ENCODE data around the gene PROX2.

The PROX2 gene, protein sequence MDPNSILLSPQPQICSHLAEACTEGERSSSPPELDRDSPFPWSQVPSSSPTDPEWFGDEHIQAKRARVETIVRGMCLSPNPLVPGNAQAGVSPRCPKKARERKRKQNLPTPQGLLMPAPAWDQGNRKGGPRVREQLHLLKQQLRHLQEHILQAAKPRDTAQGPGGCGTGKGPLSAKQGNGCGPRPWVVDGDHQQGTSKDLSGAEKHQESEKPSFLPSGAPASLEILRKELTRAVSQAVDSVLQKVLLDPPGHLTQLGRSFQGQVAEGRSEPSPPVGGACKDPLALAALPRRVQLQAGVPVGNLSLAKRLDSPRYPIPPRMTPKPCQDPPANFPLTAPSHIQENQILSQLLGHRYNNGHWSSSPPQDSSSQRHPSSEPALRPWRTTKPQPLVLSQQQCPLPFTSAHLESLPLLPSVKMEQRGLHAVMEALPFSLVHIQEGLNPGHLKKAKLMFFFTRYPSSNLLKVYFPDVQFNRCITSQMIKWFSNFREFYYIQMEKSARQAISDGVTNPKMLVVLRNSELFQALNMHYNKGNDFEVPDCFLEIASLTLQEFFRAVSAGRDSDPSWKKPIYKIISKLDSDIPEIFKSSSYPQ

DNA sequence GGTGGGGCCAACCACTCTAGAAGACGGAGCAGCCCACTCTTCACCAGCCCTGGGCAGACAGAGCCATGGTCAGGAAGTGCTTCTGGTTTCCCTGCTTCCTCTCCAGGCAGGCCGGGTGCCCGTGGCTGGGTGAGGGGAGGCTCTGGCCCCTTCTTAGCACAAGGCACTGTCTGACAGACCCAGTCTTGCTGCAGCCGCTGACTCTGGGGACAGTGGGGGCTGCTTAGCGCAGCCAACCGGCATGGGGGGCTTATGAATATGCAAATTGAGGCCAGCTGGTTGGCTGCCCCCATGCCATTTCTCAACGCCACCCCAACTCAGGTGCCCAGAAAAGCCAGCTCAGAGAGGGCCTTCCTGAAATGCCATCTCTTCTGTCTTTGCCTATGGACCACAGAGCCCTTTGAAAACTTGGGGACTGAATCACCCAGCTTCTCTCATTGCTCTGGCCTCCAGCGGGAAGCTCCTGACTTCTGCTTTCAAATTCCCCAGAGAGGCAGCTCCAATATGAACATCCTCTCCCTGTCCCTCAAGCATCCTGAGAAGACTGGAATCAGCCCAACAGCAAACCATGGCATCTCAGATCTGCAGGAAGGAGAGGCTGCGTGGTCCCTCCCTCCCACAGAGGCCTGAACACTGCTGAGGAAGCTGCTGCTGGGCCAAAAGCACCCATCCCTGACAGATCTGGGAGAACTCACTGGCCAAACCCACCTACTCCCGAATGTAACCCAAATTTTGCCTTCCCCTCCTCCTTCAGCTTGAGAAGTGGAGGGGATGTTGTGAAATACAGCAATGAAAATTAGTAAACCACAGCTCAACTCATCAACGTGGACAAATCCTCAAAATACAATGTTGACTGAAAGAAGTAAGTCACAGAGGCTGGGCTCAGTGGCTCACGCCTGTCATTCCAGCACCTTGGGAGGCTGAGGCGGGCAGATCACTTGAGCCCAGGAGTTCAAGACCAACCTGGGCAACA is at the start of gene PROX2:
TSS of gene PROX2 (minus strand) at position 205 of the 973 bp plus-strand sequence. CDS start 12,311 bp downstream, outside the sequence.
- Histone ChIP-seq H3K27me3 (ENCODE audit: control insufficient read depth in 1 of 2, insufficient read depth in 2 of 2, low read length in 2 of 2) (no peaks in the 10 kb centered on the region), H3K9ac (ENCODE audit: low read length) (no peak within 1 kb of the TSS), H3K36me3 (ENCODE audit: insufficient read depth, low read length) (no peaks in the 10 kb centered on the region), H3K4me1 (ENCODE audit: insufficient read depth, low read length) (peaks cover 4% of the 10 kb centered on the region), H3K27ac (ENCODE audit: low read depth, low read length) (no peak within 1 kb of the TSS), H3K4me3 (ENCODE audit: low read depth in 1 of 2, low read length in 2 of 2) (no peak within 1 kb of the TSS), H3K9me3 (ENCODE audit: low read length) (no peaks in the 10 kb centered on the region)

DNA sequence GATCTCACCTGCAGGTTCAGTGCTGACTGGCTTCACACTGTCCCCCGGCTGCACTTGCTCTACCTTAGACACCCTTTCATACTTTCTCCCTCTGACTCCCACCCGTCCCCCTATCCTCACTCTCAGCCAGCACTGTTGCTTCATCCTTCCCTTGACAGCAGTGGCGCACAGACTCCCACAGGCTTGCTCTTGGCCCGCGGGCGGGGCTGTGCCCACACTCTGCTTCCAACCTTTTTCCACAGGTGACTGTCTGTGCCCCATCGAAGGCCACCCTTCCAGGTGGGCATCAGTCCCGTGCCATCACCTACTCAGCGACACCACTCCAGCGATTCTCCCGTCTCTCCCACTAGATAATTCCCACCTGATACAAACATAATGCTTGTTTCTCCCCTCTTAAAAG is 48.1 kb upstream of the PROX2 start:
- Histone ChIP-seq H3K4me3 (ENCODE audit: low read depth in 1 of 2, low read length in 2 of 2) (no peak overlapping the region), H3K9ac (ENCODE audit: low read length) (no peak overlapping the region), H3K27me3 (ENCODE audit: control insufficient read depth in 1 of 2, insufficient read depth in 2 of 2, low read length in 2 of 2) (no peaks in the 10 kb centered on the region), H3K4me1 (ENCODE audit: insufficient read depth, low read length) (no peaks in the 10 kb centered on the region), H3K36me3 (ENCODE audit: insufficient read depth, low read length) (no peaks in the 10 kb centered on the region), H3K27ac (ENCODE audit: low read depth, low read length) (no peak overlapping the region), H3K9me3 (ENCODE audit: low read length) (no peaks in the 10 kb centered on the region)

DNA sequence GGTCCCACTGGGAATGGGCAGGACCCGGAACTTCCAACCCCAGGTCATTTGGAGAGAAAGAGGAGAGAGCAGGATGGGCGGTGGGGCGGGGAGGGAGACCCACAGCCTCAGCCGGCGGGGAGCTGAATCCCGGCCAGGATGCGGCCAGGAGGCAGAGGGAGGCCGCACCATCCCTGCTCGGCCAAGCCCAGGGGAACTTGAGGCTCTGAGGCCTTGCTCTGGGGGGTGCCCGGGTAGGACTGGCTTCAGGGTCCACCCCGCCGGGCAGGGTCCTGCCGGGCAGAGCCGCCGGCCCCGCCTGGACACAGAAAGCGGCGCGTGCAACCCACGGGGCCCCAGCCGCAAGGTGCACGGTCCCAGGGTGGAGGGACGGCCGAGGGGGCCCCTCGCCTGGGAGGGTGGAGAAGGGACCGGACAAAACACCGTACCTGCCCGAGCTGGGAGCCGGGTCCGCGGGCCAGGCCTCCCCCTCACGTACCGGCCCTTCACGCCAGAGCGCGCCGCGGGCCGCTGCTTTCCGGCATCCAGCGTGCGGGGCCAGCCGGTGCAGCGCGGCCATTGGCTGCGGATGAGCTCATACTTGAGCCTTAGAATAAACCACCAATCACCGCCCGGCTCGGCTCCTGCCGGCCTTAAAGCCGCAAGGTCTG is 46.9 kb upstream of the PROX2 start, which contains the start of gene RPS6KL1:
TSS of gene RPS6KL1 (minus strand) at position 509 of the 650 bp plus-strand sequence. CDS start 1,719 bp downstream, outside the sequence.
- Histone ChIP-seq H3K9ac (ENCODE audit: low read length) (peak within 1 kb of the TSS; percentile 27), H3K9me3 (ENCODE audit: low read length) (no peaks in the 10 kb centered on the region), H3K4me3 (ENCODE audit: low read depth in 1 of 2, low read length in 2 of 2) (peak within 1 kb of the TSS; percentile 52 to 62), H3K36me3 (ENCODE audit: insufficient read depth, low read length) (no peaks in the 10 kb centered on the region), H3K4me1 (ENCODE audit: insufficient read depth, low read length) (peaks cover 6% of the 10 kb centered on the region), H3K27me3 (ENCODE audit: control insufficient read depth in 1 of 2, insufficient read depth in 2 of 2, low read length in 2 of 2) (no peaks in the 10 kb centered on the region), H3K27ac (ENCODE audit: low read depth, low read length) (peak within 1 kb of the TSS; percentile 48)

DNA sequence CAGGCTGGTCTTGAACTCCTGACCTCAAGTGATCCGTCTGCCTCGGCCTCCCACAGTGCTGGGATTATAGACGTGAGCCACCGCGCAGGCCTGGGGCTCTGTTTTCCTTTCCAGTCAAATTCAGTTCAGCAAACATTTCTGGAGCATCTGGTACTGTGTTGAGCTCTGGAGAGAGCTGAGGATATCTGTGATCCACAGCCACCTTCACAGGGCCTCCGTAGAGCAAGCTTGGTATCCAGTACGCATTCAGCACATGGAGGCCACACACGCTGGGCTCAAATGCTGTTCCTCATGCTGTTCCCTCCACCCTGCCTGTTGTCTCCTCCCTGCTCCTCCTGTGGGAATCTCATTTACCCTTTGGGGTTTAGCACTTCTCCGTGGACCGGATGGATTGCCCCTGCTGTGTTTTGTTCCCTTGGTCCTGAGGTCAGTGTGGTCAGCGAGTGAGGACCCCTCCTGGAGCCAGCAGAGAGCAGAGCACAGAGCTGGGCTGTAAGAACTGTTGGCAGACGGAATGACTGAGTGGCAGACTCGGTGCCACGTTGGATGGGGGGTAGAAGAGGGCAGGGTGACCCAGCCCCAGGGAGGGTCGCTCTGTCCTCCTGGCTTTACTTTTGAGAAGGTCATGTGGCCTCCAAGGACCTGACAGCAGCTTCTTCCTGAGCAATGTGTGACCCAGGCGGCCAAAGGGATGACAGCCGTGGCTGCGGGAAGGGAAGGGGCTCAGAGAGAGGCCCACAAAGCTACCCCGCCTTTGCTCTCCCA is 46.2 kb upstream of the PROX2 start:
- Histone ChIP-seq H3K36me3 (ENCODE audit: insufficient read depth, low read length) (no peaks in the 10 kb centered on the region), H3K27ac (ENCODE audit: low read depth, low read length) (peak overlapping the region; percentile 48), H3K4me1 (ENCODE audit: insufficient read depth, low read length) (peaks cover 12% of the 10 kb centered on the region), H3K9ac (ENCODE audit: low read length) (no peak overlapping the region), H3K27me3 (ENCODE audit: control insufficient read depth in 1 of 2, insufficient read depth in 2 of 2, low read length in 2 of 2) (no peaks in the 10 kb centered on the region), H3K4me3 (ENCODE audit: low read depth in 1 of 2, low read length in 2 of 2) (peak overlapping the region; percentile 52 to 62), H3K9me3 (ENCODE audit: low read length) (no peaks in the 10 kb centered on the region)

DNA sequence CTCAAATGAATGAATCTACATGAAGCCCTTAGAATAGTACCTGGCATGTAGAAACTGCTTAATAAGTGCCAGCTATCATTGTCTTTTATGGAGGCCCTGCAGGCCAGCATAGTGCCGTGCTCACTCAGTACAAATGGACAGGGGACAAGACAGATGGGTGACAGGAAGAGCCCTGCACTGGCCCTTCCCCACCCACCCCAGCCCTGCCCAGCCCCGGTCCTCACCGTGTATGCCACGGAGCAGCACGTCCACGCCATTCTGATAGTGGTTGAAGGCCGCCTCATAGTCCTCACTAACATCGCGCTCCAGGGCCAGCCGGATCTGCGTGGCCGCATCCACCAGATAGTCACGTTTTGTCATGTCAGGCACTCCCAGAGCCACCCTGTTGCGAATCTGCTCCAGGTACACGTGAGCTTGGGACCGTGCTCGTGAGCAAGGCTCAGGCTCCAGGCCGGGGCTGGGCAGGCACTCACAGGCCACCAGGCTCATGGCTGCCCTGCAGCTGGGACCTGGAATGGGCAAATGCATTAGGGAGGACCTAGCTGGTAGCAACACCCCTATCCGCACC is 45.2 kb upstream of the PROX2 start:
- no peaks in the 10 kb centered on the region for H3K27me3 ChIP-seq (ENCODE audit: control insufficient read depth in 1 of 2, insufficient read depth in 2 of 2, low read length in 2 of 2)
- no peaks in the 10 kb centered on the region for H3K9me3 ChIP-seq (ENCODE audit: low read length)
- H3K4me1 ChIP-seq (ENCODE audit: insufficient read depth, low read length): peaks cover 17% of the 10 kb centered on the region
- H3K27ac ChIP-seq (ENCODE audit: low read depth, low read length): no peak overlapping the region
- no peak overlapping the region for H3K9ac ChIP-seq (ENCODE audit: low read length)
- no peak overlapping the region for H3K4me3 ChIP-seq (ENCODE audit: low read depth in 1 of 2, low read length in 2 of 2)
- H3K36me3 ChIP-seq (ENCODE audit: insufficient read depth, low read length): no peaks in the 10 kb centered on the region

DNA sequence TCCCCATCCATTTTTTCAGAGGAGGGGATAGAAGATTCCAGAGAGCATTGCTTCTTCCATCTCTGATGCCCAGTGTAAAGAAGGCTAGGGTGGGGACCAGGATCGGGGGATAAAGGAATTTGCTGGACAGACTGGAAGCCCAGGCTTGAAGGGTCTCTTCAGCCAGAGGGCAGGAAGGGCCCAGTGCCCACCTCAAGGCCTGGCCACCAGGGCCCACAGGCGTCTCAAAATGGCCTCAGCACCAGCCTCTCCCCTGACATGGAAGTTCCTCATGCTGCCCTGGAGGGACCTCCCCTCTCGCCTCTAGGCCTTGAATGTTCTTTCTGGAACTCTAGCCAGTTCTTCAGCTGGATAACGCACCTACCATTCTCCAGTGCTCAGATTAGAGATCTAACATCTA is 44.3 kb upstream of the PROX2 start:
- H3K36me3 ChIP-seq (ENCODE audit: insufficient read depth, low read length): no peaks in the 10 kb centered on the region
- H3K27ac ChIP-seq (ENCODE audit: low read depth, low read length): no peak overlapping the region
- no peak overlapping the region for H3K4me3 ChIP-seq (ENCODE audit: low read depth in 1 of 2, low read length in 2 of 2)
- H3K4me1 ChIP-seq (ENCODE audit: insufficient read depth, low read length): peaks cover 19% of the 10 kb centered on the region
- H3K9ac ChIP-seq (ENCODE audit: low read length): no peak overlapping the region
- H3K27me3 ChIP-seq (ENCODE audit: control insufficient read depth in 1 of 2, insufficient read depth in 2 of 2, low read length in 2 of 2): no peaks in the 10 kb centered on the region
- H3K9me3 ChIP-seq (ENCODE audit: low read length): no peaks in the 10 kb centered on the region

DNA sequence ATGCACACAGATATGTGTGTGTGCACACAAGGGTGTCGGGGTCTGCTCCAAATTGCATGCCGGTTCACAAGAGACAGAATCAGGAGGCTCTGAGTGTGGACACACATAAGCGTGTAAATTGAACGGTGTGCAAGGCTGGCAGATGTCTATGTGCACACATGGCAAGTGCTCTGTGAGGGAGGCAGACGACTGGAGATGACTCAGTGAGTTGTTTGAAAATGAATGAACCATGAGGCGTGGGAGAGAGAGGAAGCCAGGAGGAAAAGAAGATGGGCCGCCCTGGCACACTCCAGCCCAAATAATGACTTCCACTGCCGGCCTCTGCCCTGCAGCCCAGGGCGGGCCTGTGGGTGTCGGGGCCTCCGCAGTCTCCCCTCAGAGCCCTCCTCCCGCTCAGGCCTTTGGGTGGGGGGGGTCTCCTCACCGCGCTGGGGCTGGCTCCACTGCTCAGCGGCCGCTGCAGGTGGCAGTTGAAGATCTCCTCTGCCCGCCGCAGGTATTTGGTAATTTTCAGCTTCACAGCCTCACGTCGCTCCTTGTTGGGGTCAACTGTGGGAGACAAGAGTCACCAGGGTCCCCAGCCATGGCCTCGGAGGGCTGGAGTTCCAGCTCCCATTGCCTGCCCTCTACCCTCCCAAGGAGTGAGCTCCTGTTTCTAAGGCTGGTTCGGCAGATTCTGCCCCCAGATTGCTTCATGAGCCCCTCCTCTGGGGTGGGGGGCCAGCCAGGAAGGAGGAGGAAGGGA is 43.6 kb upstream of the PROX2 start:
- Histone ChIP-seq H3K36me3 (ENCODE audit: insufficient read depth, low read length) (no peaks in the 10 kb centered on the region), H3K27ac (ENCODE audit: low read depth, low read length) (no peak overlapping the region), H3K4me1 (ENCODE audit: insufficient read depth, low read length) (peaks cover 19% of the 10 kb centered on the region), H3K27me3 (ENCODE audit: control insufficient read depth in 1 of 2, insufficient read depth in 2 of 2, low read length in 2 of 2) (no peaks in the 10 kb centered on the region), H3K9me3 (ENCODE audit: low read length) (no peaks in the 10 kb centered on the region), H3K4me3 (ENCODE audit: low read depth in 1 of 2, low read length in 2 of 2) (no peak overlapping the region), H3K9ac (ENCODE audit: low read length) (no peak overlapping the region)

DNA sequence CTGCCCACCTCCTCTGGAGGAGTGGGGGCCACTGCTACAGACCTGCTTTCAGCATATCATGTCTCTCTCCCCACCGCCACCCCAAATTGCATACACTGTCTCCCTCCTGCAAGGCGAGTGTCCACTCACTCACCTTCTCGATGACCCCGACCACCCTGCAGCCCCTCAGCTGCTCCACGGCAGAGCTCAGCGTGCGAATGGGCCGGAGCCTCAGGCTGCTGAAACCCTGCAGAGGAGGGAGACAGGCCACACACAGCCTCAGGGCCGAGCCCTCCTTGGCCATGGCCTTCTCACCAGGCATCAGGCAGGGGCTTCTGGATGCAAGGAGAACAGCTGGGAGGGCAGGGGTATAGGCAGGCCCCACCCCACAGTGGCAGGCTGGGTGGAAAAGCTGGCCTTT is 42.4 kb upstream of the PROX2 start:
- no peaks in the 10 kb centered on the region for H3K36me3 ChIP-seq (ENCODE audit: insufficient read depth, low read length)
- peaks cover 19% of the 10 kb centered on the region for H3K4me1 ChIP-seq (ENCODE audit: insufficient read depth, low read length)
- H3K4me3 ChIP-seq (ENCODE audit: low read depth in 1 of 2, low read length in 2 of 2): no peak overlapping the region
- H3K27me3 ChIP-seq (ENCODE audit: control insufficient read depth in 1 of 2, insufficient read depth in 2 of 2, low read length in 2 of 2): no peaks in the 10 kb centered on the region
- no peak overlapping the region for H3K27ac ChIP-seq (ENCODE audit: low read depth, low read length)
- H3K9ac ChIP-seq (ENCODE audit: low read length): no peak overlapping the region
- H3K9me3 ChIP-seq (ENCODE audit: low read length): no peaks in the 10 kb centered on the region

DNA sequence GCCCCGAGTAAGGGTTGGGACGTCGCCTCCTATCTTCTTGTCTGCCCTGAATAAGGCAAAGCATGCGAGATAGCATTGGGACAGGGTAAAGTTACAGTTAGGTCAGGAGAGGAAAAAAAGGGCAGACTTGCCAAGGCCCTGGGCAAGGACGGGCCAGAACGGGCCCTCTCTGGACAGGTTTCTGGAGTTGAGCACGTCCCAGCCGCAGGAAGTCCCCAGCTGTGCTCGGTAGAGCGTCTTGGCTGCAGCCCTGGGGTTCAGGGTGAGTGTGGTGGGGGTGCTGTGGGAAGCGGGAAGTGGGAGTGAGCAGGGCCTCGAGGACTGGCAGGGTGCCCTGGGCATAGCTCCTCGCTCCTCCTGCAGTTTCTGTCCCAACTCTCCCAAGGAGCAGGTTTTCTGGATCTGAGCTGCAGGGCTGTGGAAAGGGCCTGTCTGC is 41.7 kb upstream of the PROX2 start:
- H3K27me3 ChIP-seq (ENCODE audit: control insufficient read depth in 1 of 2, insufficient read depth in 2 of 2, low read length in 2 of 2): no peaks in the 10 kb centered on the region
- no peak overlapping the region for H3K9ac ChIP-seq (ENCODE audit: low read length)
- H3K27ac ChIP-seq (ENCODE audit: low read depth, low read length): no peak overlapping the region
- H3K4me1 ChIP-seq (ENCODE audit: insufficient read depth, low read length): peaks cover 19% of the 10 kb centered on the region
- no peaks in the 10 kb centered on the region for H3K36me3 ChIP-seq (ENCODE audit: insufficient read depth, low read length)
- no peaks in the 10 kb centered on the region for H3K9me3 ChIP-seq (ENCODE audit: low read length)
- no peak overlapping the region for H3K4me3 ChIP-seq (ENCODE audit: low read depth in 1 of 2, low read length in 2 of 2)

DNA sequence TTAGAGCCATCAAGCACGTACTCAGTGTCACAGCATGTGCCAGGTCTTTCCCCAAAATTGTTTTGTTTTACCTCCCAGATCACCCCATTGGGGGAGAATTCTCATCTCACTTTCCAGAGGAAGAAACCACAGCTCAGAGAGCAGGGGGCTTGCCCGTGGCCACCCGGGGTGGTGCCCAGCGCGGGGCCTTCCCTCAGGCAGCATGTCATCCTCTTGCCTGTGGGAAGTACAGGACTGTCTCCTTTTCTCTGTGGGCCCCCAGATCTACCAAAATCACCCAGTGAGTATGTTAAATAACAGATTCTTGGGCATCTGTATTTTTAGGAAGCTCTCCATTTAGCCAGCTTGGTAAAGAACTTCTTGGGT is 41.2 kb upstream of the PROX2 start:
- no peak overlapping the region for H3K27ac ChIP-seq (ENCODE audit: low read depth, low read length)
- H3K4me1 ChIP-seq (ENCODE audit: insufficient read depth, low read length): peaks cover 19% of the 10 kb centered on the region
- H3K4me3 ChIP-seq (ENCODE audit: low read depth in 1 of 2, low read length in 2 of 2): no peak overlapping the region
- H3K9ac ChIP-seq (ENCODE audit: low read length): no peak overlapping the region
- no peaks in the 10 kb centered on the region for H3K36me3 ChIP-seq (ENCODE audit: insufficient read depth, low read length)
- no peaks in the 10 kb centered on the region for H3K27me3 ChIP-seq (ENCODE audit: control insufficient read depth in 1 of 2, insufficient read depth in 2 of 2, low read length in 2 of 2)
- no peaks in the 10 kb centered on the region for H3K9me3 ChIP-seq (ENCODE audit: low read length)
